HG03103 (cell line): ENCODE results near the gene PRPF6.
A peak's percentile ranks its signal among the peaks of the same experiment; 100 is the strongest.

Experiments used
- ATAC-seq: cut with Tn5 transposase; IDR thresholded peaks from one replicate; pipeline ENCODE4 v1.9.1; 2021; ENCODE audit warnings: low read depth; ENCODE audit not compliant: unreplicated experiment

The PRPF6 gene

GRCh38 chr20:64062276-64062595, 81.3 kb downstream of the PRPF6 start:
- ATAC-seq: no peak

- ATAC-seq: peak; percentile 68
Observed at GRCh38 chr20:64062596-64063388, 81.9 kb downstream of the PRPF6 start, which contains the start of gene TCEA2. TCEA2 (plus strand) TSS chr20:64063198; CDS start chr20:64063313, 115 bp downstream.

GRCh38 chr20:64063389-64064144, 82.6 kb downstream of the PRPF6 start:
- ATAC-seq: no peak

GRCh38 chr20:64064145-64064698, 83.3 kb downstream of the PRPF6 start:
- no peak for ATAC-seq

- no peak for ATAC-seq
Observed at GRCh38 chr20:64065062-64065973, 84.4 kb downstream of the PRPF6 start.

- ATAC-seq: peak; percentile 36
Observed at GRCh38 chr20:64065974-64066343, 85.0 kb downstream of the PRPF6 start.

GRCh38 chr20:64067005-64067632, 86.2 kb downstream of the PRPF6 start:
- no peak for ATAC-seq

GRCh38 chr20:64067733-64068307, 86.9 kb downstream of the PRPF6 start:
- no peak for ATAC-seq

- ATAC-seq: no peak
Observed at GRCh38 chr20:64068386-64069208, 87.7 kb downstream of the PRPF6 start.

- no peak for ATAC-seq
Observed at GRCh38 chr20:64069209-64069613, 88.3 kb downstream of the PRPF6 start.

GRCh38 chr20:64069614-64070243, 88.8 kb downstream of the PRPF6 start:
- no peak for ATAC-seq

GRCh38 chr20:64070244-64070993, 89.5 kb downstream of the PRPF6 start:
- ATAC-seq: no peak

- no peak for ATAC-seq
Observed at GRCh38 chr20:64071341-64072332, 90.7 kb downstream of the PRPF6 start.

GRCh38 chr20:64072498-64073063, 91.6 kb downstream of the PRPF6 start:
- no peak for ATAC-seq

GRCh38 chr20:64073476-64074183, 92.7 kb downstream of the PRPF6 start:
- no peak for ATAC-seq
